ENCODE measurements around the gene L3MBTL3.

DNA sequence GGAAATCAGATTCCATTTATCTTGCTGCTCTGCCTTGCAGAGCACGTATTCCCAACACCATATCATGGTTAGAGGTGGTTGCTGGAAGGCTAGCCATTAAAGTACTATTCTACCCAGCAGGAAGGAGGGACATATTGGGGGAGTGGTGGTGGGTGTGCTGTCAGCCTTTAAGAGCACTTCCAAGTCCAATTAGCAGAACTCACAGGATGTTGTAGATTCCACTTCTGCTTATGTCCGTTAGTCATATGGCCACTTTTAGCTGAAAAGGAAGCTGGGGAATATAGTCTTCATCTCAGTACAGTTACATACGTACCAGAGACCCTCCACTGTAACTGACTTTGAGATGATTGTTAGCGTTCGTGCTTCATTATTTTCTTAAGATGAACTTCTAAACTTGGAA is 109.9 kb downstream of the L3MBTL3 start:
- TF ChIP-seq, protein P1, sequence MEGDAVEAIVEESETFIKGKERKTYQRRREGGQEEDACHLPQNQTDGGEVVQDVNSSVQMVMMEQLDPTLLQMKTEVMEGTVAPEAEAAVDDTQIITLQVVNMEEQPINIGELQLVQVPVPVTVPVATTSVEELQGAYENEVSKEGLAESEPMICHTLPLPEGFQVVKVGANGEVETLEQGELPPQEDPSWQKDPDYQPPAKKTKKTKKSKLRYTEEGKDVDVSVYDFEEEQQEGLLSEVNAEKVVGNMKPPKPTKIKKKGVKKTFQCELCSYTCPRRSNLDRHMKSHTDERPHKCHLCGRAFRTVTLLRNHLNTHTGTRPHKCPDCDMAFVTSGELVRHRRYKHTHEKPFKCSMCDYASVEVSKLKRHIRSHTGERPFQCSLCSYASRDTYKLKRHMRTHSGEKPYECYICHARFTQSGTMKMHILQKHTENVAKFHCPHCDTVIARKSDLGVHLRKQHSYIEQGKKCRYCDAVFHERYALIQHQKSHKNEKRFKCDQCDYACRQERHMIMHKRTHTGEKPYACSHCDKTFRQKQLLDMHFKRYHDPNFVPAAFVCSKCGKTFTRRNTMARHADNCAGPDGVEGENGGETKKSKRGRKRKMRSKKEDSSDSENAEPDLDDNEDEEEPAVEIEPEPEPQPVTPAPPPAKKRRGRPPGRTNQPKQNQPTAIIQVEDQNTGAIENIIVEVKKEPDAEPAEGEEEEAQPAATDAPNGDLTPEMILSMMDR (conservative IDR thresholded peaks at IDR 0.05; ENCODE audit: low read depth in 2 of 2) = no peak
- TF ChIP-seq EZH2 (IDR thresholded peaks at IDR 0.05; ENCODE audit: low read depth, unreplicated experiment) (no peak), EZH2phosphoT487 (IDR thresholded peaks at IDR 0.05; ENCODE audit: unreplicated experiment) (no peak), CREB1 (CRISPR knock-in tag; IDR thresholded peaks at IDR 0.05; ENCODE audit: low read depth) (no peak), STAT1 (IDR thresholded peaks at IDR 0.05; ENCODE audit: unreplicated experiment) (no peak), JUNB (IDR thresholded peaks at IDR 0.05; ENCODE audit: unreplicated experiment) (no peak), POLR2AphosphoS5 (IDR thresholded peaks at IDR 0.05; ENCODE audit: low read depth) (no peak), ZNF331 (CRISPR knock-in tag; IDR thresholded peaks at IDR 0.05; ENCODE audit: low read depth) (no peak), ETS1 (IDR thresholded peaks at IDR 0.05) (no peak), NANOG (IDR thresholded peaks at IDR 0.05; ENCODE audit: borderline replicate concordance) (no peak)
- TF ChIP-seq, protein P2, sequence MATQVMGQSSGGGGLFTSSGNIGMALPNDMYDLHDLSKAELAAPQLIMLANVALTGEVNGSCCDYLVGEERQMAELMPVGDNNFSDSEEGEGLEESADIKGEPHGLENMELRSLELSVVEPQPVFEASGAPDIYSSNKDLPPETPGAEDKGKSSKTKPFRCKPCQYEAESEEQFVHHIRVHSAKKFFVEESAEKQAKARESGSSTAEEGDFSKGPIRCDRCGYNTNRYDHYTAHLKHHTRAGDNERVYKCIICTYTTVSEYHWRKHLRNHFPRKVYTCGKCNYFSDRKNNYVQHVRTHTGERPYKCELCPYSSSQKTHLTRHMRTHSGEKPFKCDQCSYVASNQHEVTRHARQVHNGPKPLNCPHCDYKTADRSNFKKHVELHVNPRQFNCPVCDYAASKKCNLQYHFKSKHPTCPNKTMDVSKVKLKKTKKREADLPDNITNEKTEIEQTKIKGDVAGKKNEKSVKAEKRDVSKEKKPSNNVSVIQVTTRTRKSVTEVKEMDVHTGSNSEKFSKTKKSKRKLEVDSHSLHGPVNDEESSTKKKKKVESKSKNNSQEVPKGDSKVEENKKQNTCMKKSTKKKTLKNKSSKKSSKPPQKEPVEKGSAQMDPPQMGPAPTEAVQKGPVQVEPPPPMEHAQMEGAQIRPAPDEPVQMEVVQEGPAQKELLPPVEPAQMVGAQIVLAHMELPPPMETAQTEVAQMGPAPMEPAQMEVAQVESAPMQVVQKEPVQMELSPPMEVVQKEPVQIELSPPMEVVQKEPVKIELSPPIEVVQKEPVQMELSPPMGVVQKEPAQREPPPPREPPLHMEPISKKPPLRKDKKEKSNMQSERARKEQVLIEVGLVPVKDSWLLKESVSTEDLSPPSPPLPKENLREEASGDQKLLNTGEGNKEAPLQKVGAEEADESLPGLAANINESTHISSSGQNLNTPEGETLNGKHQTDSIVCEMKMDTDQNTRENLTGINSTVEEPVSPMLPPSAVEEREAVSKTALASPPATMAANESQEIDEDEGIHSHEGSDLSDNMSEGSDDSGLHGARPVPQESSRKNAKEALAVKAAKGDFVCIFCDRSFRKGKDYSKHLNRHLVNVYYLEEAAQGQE (IDR thresholded peaks at IDR 0.05; ENCODE audit: unreplicated experiment) = no peak

All from GM23338 (cell line).